ENCODE results near the gene KRTAP6-3. TPM values are rescaled to one million over a fixed set of nuclear protein-coding genes. Genes with fewer than 3 reads are reported as not detected.

KRTAP6-3 gene
- total and polyA plus RNA-seq, 9 of the 15 experiments (the other 6 are each of a cell fraction or from before 2014, with no cell fraction given), result 0.23 TPM; not detected in 8

DNA sequence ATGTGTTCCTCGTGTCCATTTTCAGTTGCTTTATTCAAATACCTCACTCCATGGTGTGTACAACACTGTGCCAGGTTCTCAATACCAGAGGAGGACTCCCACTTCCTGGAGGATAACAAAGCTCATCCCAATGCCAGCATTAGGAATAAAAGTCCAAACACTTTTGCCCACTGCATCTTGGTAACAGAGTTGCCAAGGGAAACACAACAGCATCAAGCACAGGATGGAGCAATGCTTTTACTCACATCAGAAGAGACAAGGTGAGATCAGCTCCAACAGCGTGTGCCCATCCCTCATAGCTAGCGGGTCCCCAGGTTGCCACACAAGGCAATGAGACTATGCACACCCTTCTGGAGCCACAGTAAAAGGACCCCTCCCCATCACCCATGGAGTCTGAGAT lies 31.1 kb downstream of the KRTAP6-3 start (continued):
- TF ChIP-seq, protein P1, sequence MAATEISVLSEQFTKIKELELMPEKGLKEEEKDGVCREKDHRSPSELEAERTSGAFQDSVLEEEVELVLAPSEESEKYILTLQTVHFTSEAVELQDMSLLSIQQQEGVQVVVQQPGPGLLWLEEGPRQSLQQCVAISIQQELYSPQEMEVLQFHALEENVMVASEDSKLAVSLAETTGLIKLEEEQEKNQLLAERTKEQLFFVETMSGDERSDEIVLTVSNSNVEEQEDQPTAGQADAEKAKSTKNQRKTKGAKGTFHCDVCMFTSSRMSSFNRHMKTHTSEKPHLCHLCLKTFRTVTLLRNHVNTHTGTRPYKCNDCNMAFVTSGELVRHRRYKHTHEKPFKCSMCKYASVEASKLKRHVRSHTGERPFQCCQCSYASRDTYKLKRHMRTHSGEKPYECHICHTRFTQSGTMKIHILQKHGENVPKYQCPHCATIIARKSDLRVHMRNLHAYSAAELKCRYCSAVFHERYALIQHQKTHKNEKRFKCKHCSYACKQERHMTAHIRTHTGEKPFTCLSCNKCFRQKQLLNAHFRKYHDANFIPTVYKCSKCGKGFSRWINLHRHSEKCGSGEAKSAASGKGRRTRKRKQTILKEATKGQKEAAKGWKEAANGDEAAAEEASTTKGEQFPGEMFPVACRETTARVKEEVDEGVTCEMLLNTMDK (IDR thresholded peaks at IDR 0.05; ENCODE audit: borderline replicate concordance, insufficient read depth, low read depth, low read length, poor library complexity, severe bottlenecking), result no peak

DNA sequence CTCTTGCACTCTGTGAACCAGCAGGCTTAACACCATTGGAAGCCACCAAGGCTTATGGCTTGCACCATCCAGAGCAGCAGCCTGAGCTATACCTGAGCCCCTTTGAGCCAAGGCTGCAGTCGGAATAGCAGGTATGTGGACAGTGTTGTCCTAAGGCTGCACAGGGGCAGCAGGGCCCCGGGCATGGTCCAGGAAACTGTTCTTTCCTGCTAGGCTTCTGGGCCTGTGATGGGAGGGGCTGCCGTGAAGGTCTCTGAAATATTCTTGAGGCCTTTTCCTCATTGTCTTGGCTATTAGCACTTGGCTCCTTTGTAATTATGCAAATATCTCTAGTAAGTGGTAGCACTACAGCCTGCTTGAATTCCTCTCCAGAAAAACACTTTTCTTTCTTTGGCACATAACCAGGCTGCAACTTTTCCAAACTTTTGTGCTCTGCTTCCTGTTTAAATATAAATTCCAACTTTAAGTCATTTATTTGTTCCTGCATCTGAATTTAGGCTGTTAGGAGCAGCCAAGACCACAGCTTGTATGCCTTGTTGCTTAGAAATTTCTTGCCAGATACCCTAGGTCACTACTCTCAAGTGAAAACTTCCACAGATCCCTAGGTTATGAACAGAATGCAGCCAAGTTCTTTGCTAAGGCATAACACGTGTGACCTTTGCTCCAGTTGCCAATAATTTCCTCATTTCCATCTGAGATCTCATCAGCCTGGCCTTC lies 33.4 kb downstream of the KRTAP6-3 start:
- no peak overlapping the region for H3K4me2 ChIP-seq (ENCODE audit: insufficient read depth, low read length)

More for the DNA sequence above, 33.4 kb downstream of the KRTAP6-3 start:
- H3K9me3 ChIP-seq (replicated peaks; ENCODE audit: control insufficient read depth, insufficient read depth, low read depth, low read length), result no peaks in the 10 kb centered on the region
- intact Hi-C loops (cut with micrococcal nuclease), result no loop called here
- in situ Hi-C loops (cut with MboI), result no loop called here
- H3K27me3 ChIP-seq (ENCODE audit: control insufficient read depth in 2 of 2, insufficient read depth in 2 of 2, low read length in 2 of 2), result no peaks in the 10 kb centered on the region
- CTCF ChIA-PET (ENCODE audit: low intra/inter-chr PET ratio), result no interaction called here
- no peak overlapping the region for H3K27ac ChIP-seq (ENCODE audit: extremely low read depth, low read depth, low read length)
- TF ChIP-seq C11orf30 (IDR thresholded peaks at IDR 0.05; ENCODE audit: low read depth) (no peak), MTA2 (IDR thresholded peaks at IDR 0.05; ENCODE audit: low read depth) (no peak), ZNF217 (CRISPR knock-in tag; IDR thresholded peaks at IDR 0.05) (no peak), TGIF2 (CRISPR knock-in tag; IDR thresholded peaks at IDR 0.05) (no peak), EZH2 (IDR thresholded peaks at IDR 0.05; ENCODE audit: borderline replicate concordance, low read depth, low read length) (no peak), NFATC3 (IDR thresholded peaks at IDR 0.05) (no peak), CHCHD3 (CRISPR knock-in tag; IDR thresholded peaks at IDR 0.05) (no peak)
- TF ChIP-seq, protein P2, sequence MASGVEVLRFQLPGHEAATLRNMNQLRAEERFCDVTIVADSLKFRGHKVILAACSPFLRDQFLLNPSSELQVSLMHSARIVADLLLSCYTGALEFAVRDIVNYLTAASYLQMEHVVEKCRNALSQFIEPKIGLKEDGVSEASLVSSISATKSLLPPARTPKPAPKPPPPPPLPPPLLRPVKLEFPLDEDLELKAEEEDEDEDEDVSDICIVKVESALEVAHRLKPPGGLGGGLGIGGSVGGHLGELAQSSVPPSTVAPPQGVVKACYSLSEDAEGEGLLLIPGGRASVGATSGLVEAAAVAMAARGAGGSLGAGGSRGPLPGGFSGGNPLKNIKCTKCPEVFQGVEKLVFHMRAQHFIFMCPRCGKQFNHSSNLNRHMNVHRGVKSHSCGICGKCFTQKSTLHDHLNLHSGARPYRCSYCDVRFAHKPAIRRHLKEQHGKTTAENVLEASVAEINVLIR (CRISPR knock-in tag; IDR thresholded peaks at IDR 0.05), result no peak
- TF ChIP-seq, protein P3, sequence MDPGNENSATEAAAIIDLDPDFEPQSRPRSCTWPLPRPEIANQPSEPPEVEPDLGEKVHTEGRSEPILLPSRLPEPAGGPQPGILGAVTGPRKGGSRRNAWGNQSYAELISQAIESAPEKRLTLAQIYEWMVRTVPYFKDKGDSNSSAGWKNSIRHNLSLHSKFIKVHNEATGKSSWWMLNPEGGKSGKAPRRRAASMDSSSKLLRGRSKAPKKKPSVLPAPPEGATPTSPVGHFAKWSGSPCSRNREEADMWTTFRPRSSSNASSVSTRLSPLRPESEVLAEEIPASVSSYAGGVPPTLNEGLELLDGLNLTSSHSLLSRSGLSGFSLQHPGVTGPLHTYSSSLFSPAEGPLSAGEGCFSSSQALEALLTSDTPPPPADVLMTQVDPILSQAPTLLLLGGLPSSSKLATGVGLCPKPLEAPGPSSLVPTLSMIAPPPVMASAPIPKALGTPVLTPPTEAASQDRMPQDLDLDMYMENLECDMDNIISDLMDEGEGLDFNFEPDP (CRISPR knock-in tag; IDR thresholded peaks at IDR 0.05), result no peak
- TF ChIP-seq, protein P4, sequence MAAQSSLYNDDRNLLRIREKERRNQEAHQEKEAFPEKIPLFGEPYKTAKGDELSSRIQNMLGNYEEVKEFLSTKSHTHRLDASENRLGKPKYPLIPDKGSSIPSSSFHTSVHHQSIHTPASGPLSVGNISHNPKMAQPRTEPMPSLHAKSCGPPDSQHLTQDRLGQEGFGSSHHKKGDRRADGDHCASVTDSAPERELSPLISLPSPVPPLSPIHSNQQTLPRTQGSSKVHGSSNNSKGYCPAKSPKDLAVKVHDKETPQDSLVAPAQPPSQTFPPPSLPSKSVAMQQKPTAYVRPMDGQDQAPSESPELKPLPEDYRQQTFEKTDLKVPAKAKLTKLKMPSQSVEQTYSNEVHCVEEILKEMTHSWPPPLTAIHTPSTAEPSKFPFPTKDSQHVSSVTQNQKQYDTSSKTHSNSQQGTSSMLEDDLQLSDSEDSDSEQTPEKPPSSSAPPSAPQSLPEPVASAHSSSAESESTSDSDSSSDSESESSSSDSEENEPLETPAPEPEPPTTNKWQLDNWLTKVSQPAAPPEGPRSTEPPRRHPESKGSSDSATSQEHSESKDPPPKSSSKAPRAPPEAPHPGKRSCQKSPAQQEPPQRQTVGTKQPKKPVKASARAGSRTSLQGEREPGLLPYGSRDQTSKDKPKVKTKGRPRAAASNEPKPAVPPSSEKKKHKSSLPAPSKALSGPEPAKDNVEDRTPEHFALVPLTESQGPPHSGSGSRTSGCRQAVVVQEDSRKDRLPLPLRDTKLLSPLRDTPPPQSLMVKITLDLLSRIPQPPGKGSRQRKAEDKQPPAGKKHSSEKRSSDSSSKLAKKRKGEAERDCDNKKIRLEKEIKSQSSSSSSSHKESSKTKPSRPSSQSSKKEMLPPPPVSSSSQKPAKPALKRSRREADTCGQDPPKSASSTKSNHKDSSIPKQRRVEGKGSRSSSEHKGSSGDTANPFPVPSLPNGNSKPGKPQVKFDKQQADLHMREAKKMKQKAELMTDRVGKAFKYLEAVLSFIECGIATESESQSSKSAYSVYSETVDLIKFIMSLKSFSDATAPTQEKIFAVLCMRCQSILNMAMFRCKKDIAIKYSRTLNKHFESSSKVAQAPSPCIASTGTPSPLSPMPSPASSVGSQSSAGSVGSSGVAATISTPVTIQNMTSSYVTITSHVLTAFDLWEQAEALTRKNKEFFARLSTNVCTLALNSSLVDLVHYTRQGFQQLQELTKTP (IDR thresholded peaks at IDR 0.05; ENCODE audit: low read depth in 1 of 2, partially characterized antibody in 2 of 2), result no peak
- BruUV-seq (replicated peaks), result no TSS peak
- no peaks in the 10 kb centered on the region for H3K36me3 ChIP-seq (ENCODE audit: control insufficient read depth, insufficient read depth, low read length)
- DNase-seq (ENCODE audit: extremely low read depth in 1 of 4, low spot score in 3 of 4) (no peak), ATAC-seq (no peak), FAIRE-seq (no peak)
- WGBS (ENCODE audit: insufficient coverage, low coverage, missing lambda C conversion rate), result 1% methylated on average over 4 of the region's 4 CpGs
- no peak overlapping the region for H3K4me3 ChIP-seq
- no peaks in the 10 kb centered on the region for H3K9me1 ChIP-seq (ENCODE audit: control insufficient read depth, insufficient read depth, low read length)
- H2AFZ ChIP-seq (ENCODE audit: low read depth, low read length), result no peak overlapping the region
- H3K79me2 ChIP-seq (ENCODE audit: control insufficient read depth, insufficient read depth, low read length), result no peaks in the 10 kb centered on the region
- no peaks in the 10 kb centered on the region for H4K20me1 ChIP-seq (replicated peaks; ENCODE audit: control insufficient read depth, insufficient read depth, low read length)
- no peak overlapping the region for H3K9ac ChIP-seq (ENCODE audit: insufficient read depth in 1 of 2, low read depth in 2 of 2, low read length in 2 of 2)
- POLR2A ChIA-PET, result no interaction called here
- no peaks in the 10 kb centered on the region for H3K4me1 ChIP-seq (replicated peaks in 1 of 2; ENCODE audit: control insufficient read depth in 2 of 2, insufficient read depth in 2 of 2, low read length in 2 of 2)
